PC-3 (cell line): ENCODE results near the gene SPACA4. TPM values are rescaled to one million over a fixed set of nuclear protein-coding genes. Genes with fewer than 3 reads are reported as not detected.

ENCODE experiments used
- ATAC-seq: fragments of 200-7000 bp; cut with Tn5 transposase; 2 replicates; pipeline ENCODE4 v1.9.1; 2020; ENCODE audit warnings: mild to moderate bottlenecking, moderate library complexity
- BruUV-seq: library from RNA; stranded (reverse); fragments of 400-500 nt; replicated peaks from 2 replicates; lab custom pipeline; 2021; lab: Mats Ljungman, UMichigan
- CTCF ChIA-PET: fragments of 300-600 bp; sonication (Branson Sonifier 250); formaldehyde crosslinking; loops from one replicate; lab custom pipeline; 2022; ENCODE audit warnings: antibody characterized with exemption; lab: Charles Lee
- POLR2A ChIA-PET: fragments of 300-600 bp; sonication (Branson Sonifier 250); formaldehyde crosslinking; loops from one replicate; lab custom pipeline; 2022; ENCODE audit warnings: antibody characterized with exemption; ENCODE audit not compliant: unreplicated experiment; lab: Charles Lee
- DNase-seq: peaks from one replicate; pipeline ENCODE4 v3.0.0-alpha.2; 2015
- H2AFZ ChIP-seq: fragments of 300-600 bp; sonication (generic); 2 replicates; pipeline ENCODE4 v1.6.0; 2016; ENCODE audit warnings: antibody characterized with exemption, low read length
- H3F3A ChIP-seq: fragments of 300-600 bp; sonication (generic); one replicate; pipeline ENCODE4 v1.6.0; 2017; ENCODE audit warnings: antibody characterized with exemption, low read length, control low read depth, mild to moderate bottlenecking; ENCODE audit not compliant: unreplicated experiment
- H3K27ac ChIP-seq: fragments of 300-600 bp; sonication (generic); 2 replicates; pipeline ENCODE4 v1.5.1; 2016; ENCODE audit warnings: mild to moderate bottlenecking, low read length
- H3K27me3 ChIP-seq: fragments of 300-600 bp; sonication (generic); 2 replicates; pipeline ENCODE4 v1.6.1; 2016; ENCODE audit warnings: low read length, mixed read lengths
- H3K36me3 ChIP-seq: fragments of 300-600 bp; sonication (generic); 2 replicates; pipeline ENCODE4 v1.6.1; 2016; ENCODE audit warnings: low read depth, mixed run types, low read length, mixed read lengths
- H3K4me1 ChIP-seq: fragments of 300-600 bp; sonication (generic); 2 replicates; pipeline ENCODE4 v1.5.1; 2016; ENCODE audit warnings: low read length; ENCODE audit not compliant: insufficient read depth
- H3K4me2 ChIP-seq: fragments of 300-600 bp; sonication (generic); 2 replicates; pipeline ENCODE4 v1.6.0; 2016; ENCODE audit warnings: low read length
- H3K4me3 ChIP-seq: fragments of 300-600 bp; sonication (generic); 2 replicates; pipeline ENCODE4 v1.5.1; 2016; ENCODE audit warnings: mild to moderate bottlenecking, low read length, mixed read lengths
- H3K79me2 ChIP-seq: fragments of 300-600 bp; sonication (generic); 2 replicates; pipeline ENCODE4 v1.6.1; 2017; ENCODE audit warnings: low read length, mixed read lengths
- H3K9ac ChIP-seq: fragments of 300-600 bp; sonication (generic); 2 replicates; pipeline ENCODE4 v1.6.0; 2016; ENCODE audit warnings: mild to moderate bottlenecking, low read length
- H3K9me2 ChIP-seq: fragments of 300-600 bp; sonication (generic); replicated peaks from 2 replicates; pipeline ENCODE4 v1.6.1; 2016; ENCODE audit warnings: mixed run types, low read length, mixed read lengths
- H3K9me3 ChIP-seq: fragments of 300-600 bp; sonication (generic); 2 replicates; pipeline ENCODE4 v1.6.1; 2016; ENCODE audit warnings: low read length, mixed read lengths
- H4K20me1 ChIP-seq: fragments of 300-600 bp; sonication (generic); 2 replicates; pipeline ENCODE4 v1.6.1; 2016; ENCODE audit warnings: low read length, mixed read lengths
- EZH2 ChIP-seq: fragments of 300-600 bp; sonication (generic); IDR thresholded peaks from one replicate; pipeline ENCODE4 v1.6.1; 2017; ENCODE audit warnings: antibody characterized with exemption, mild to moderate bottlenecking, low read length; ENCODE audit not compliant: unreplicated experiment
- EZH2phosphoT487 ChIP-seq: fragments of 300-600 bp; sonication (generic); IDR thresholded peaks from 2 replicates; pipeline ENCODE4 v1.6.1; 2018; ENCODE audit warnings: mild to moderate bottlenecking, antibody characterized with exemption, low read length, borderline replicate concordance
- intact Hi-C: fragments of 100-400 bp; cut with micrococcal nuclease; formaldehyde crosslinking; loops from 2 replicates; pipeline ENCODE4 v1.9.0; 2023
- total RNA-seq: library from RNA; depleted of rRNA; stranded (reverse); fragments of >200 nt; gene quantifications from 2 replicates; pipeline ENCODE4 v1.2.3, GENCODE V29; 2014
- TF ChIP-seq, protein P1 (sequence below): fragments of 300-600 bp; sonication (generic); conservative IDR thresholded peaks from 2 replicates; pipeline ENCODE4 v1.5.1; 2017; ENCODE audit warnings: antibody characterized with exemption, low read depth, mild to moderate bottlenecking, low read length

SPACA4 gene
- total RNA-seq, 1 experiment from 2014 or later: not detected

DNA sequence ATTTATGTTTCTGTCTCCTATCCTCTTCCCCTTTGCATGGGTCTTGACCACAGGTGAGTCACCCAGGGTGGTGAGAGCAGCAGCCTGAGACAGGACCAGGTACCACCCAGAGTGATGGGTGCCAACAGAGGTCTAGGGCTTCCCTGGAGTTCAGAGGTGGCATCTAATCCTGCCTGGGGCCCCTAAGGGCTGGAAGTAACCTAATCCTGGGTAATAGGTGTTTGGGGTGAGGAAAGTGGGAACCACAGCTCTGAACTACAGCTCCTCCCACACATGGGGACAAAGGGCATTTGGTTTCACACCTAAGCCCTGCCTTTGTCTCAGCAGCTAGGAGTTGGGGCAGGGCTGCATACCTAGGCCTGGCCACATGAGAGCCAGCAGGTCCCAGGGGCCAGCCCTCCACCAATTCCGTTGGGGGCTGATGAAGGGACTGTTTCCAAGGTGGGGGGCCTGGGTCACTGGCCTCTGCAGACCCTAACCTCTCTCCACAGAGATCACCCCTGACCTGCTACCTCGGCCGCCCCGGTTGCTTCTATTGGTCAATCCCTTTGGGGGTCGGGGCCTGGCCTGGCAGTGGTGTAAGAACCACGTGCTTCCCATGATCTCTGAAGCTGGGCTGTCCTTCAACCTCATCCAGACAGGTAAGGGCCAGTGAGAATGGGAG, 20.8 kb downstream of the SPACA4 start:
- no peaks in the 10 kb centered on the region for H3K27me3 ChIP-seq
- no peak overlapping the region for H2AFZ ChIP-seq
- DNase-seq: no peak
- peak; percentile 53; the same call in 1 of the 2 replicates for ATAC-seq
- no peaks in the 10 kb centered on the region for H3K4me1 ChIP-seq
- no peaks in the 10 kb centered on the region for H3K79me2 ChIP-seq
- ChIA-PET POLR2A (no interaction called here), CTCF (no interaction called here)
- no TSS peak for BruUV-seq
- no peak overlapping the region for H3K4me2 ChIP-seq
- H3K4me3 ChIP-seq: no peak overlapping the region
- no peaks in the 10 kb centered on the region for H3K9me2 ChIP-seq
- H3K9me3 ChIP-seq: no peaks in the 10 kb centered on the region
- no peaks in the 10 kb centered on the region for H3F3A ChIP-seq
- no peak for TF ChIP-seq EZH2
- TF ChIP-seq EZH2phosphoT487: no peak
- TF ChIP-seq, protein P1, sequence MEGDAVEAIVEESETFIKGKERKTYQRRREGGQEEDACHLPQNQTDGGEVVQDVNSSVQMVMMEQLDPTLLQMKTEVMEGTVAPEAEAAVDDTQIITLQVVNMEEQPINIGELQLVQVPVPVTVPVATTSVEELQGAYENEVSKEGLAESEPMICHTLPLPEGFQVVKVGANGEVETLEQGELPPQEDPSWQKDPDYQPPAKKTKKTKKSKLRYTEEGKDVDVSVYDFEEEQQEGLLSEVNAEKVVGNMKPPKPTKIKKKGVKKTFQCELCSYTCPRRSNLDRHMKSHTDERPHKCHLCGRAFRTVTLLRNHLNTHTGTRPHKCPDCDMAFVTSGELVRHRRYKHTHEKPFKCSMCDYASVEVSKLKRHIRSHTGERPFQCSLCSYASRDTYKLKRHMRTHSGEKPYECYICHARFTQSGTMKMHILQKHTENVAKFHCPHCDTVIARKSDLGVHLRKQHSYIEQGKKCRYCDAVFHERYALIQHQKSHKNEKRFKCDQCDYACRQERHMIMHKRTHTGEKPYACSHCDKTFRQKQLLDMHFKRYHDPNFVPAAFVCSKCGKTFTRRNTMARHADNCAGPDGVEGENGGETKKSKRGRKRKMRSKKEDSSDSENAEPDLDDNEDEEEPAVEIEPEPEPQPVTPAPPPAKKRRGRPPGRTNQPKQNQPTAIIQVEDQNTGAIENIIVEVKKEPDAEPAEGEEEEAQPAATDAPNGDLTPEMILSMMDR: no peak
- no peaks in the 10 kb centered on the region for H4K20me1 ChIP-seq
- H3K9ac ChIP-seq: no peak overlapping the region
- H3K36me3 ChIP-seq: no peaks in the 10 kb centered on the region
- intact Hi-C loops: no loop called here
- H3K27ac ChIP-seq: no peak overlapping the region

GRCh38 chr19:48627865-48628314, 21.3 kb downstream of the SPACA4 start:
- BruUV-seq: no TSS peak
- Histone ChIP-seq H2AFZ (no peak overlapping the region), H3K9me3 (no peaks in the 10 kb centered on the region), H3F3A (no peaks in the 10 kb centered on the region), H3K27ac (no peak overlapping the region), H3K4me3 (no peak overlapping the region), H3K9me2 (no peaks in the 10 kb centered on the region), H3K4me2 (no peak overlapping the region), H3K9ac (no peak overlapping the region), H3K79me2 (no peaks in the 10 kb centered on the region), H4K20me1 (no peaks in the 10 kb centered on the region), H3K36me3 (no peaks in the 10 kb centered on the region), H3K4me1 (no peaks in the 10 kb centered on the region), H3K27me3 (no peaks in the 10 kb centered on the region)
- TF ChIP-seq EZH2 (no peak), EZH2phosphoT487 (no peak)
- TF ChIP-seq, protein P1: no peak
- ChIA-PET CTCF (no interaction called here), POLR2A (no interaction called here)
- intact Hi-C loops: no loop called here
- DNase-seq (no peak), ATAC-seq (no peak)
